ENCODE data around the gene MUC6.

Gene MUC6

GRCh38 chr11:1048375-1049070 lies 12.0 kb upstream of the MUC6 start:
- no peak for TF ChIP-seq CTCF (IDR thresholded peaks at IDR 0.05)

GRCh38 chr11:1047595-1048156 lies 11.2 kb upstream of the MUC6 start:
- no peak for TF ChIP-seq CTCF (IDR thresholded peaks at IDR 0.05)

GRCh38 chr11:1044160-1044559 lies 7.6 kb upstream of the MUC6 start:
- TF ChIP-seq CTCF (IDR thresholded peaks at IDR 0.05), result no peak

GRCh38 chr11:1043563-1044096 lies 7.1 kb upstream of the MUC6 start:
- TF ChIP-seq CTCF (IDR thresholded peaks at IDR 0.05), result no peak

GRCh38 chr11:1042626-1043562 lies 6.4 kb upstream of the MUC6 start:
- TF ChIP-seq CTCF (IDR thresholded peaks at IDR 0.05), result no peak

GRCh38 chr11:1041936-1042608 lies 5.6 kb upstream of the MUC6 start:
- no peak for TF ChIP-seq CTCF (IDR thresholded peaks at IDR 0.05)

GRCh38 chr11:1041471-1041870 lies 5.0 kb upstream of the MUC6 start:
- no peak for TF ChIP-seq CTCF (IDR thresholded peaks at IDR 0.05)

Data from LNCAP (cell line).